HAP-1 (cell line): ENCODE data around the gene CORO7.
"Not testable (repeated sequence)": the region's sequence is repeated elsewhere in the genome, so short reads cannot be mapped to it uniquely, and the experiment has no call there.

ENCODE experiments used
- DNase-seq, 2 experiments: peaks; one replicate each; pipeline ENCODE4 v3.0.0-alpha.2; 2016 to 2020; ENCODE audit warnings: low spot score in 2 of 2
- H3K27me3 ChIP-seq: fragments of 250-450 bp; sonication (Bioruptor Pico); 2 replicates; pipeline ENCODE4 v1.5.1; 2020; ENCODE audit warnings: low read depth, mild to moderate bottlenecking, moderate library complexity
- H3K36me3 ChIP-seq: fragments of 250-450 bp; sonication (Bioruptor Pico); replicated peaks from 2 replicates; pipeline ENCODE4 v1.5.1; 2020; ENCODE audit warnings: mild to moderate bottlenecking
- H3K4me1 ChIP-seq: fragments of 250-450 bp; sonication (Bioruptor Pico); 2 replicates; pipeline ENCODE4 v1.5.1; 2020; ENCODE audit warnings: mild to moderate bottlenecking
- H3K4me3 ChIP-seq: fragments of 250-450 bp; sonication (Bioruptor Pico); 2 replicates; pipeline ENCODE4 v1.5.1; 2020; ENCODE audit warnings: mild to moderate bottlenecking, moderate library complexity
- H3K9me3 ChIP-seq: fragments of 250-450 bp; sonication (Bioruptor Pico); 2 replicates; pipeline ENCODE4 v1.5.1; 2020; ENCODE audit warnings: mild to moderate bottlenecking, moderate library complexity
- in situ Hi-C: fragments of 300-500 bp; cut with MboI; formaldehyde crosslinking; loops from 3 replicates; pipeline ENCODE4 v1.14.3; 2020; ENCODE audit warnings: low sequenced_read_pairs, inconsistent platforms, mixed read lengths

The CORO7 gene

GRCh38 chr16:4402439-4403132, 13.8 kb downstream of the CORO7 start:
- Histone ChIP-seq H3K4me1 (no peaks in the 10 kb centered on the region), H3K9me3 (no peaks in the 10 kb centered on the region), H3K27me3 (no peaks in the 10 kb centered on the region), H3K4me3 (no peak overlapping the region), H3K36me3 (peaks cover 30% of the 10 kb centered on the region)
- peak; percentile 69 to 90 for DNase-seq
- in situ Hi-C loops, result no loop called here

GRCh38 chr16:4401510-4401909, 14.9 kb downstream of the CORO7 start:
- DNase-seq, result no peak
- H3K27me3 ChIP-seq, result no peaks in the 10 kb centered on the region
- no peak overlapping the region for H3K4me3 ChIP-seq
- in situ Hi-C loops, result no loop called here
- no peaks in the 10 kb centered on the region for H3K9me3 ChIP-seq
- peaks cover 30% of the 10 kb centered on the region for H3K36me3 ChIP-seq
- H3K4me1 ChIP-seq, result no peaks in the 10 kb centered on the region

GRCh38 chr16:4401094-4401501, 15.3 kb downstream of the CORO7 start:
- no peaks in the 10 kb centered on the region for H3K27me3 ChIP-seq
- in situ Hi-C loops, result no loop called here
- H3K9me3 ChIP-seq, result no peaks in the 10 kb centered on the region
- H3K4me1 ChIP-seq, result no peaks in the 10 kb centered on the region
- H3K36me3 ChIP-seq, result peaks cover 34% of the 10 kb centered on the region
- no peak for DNase-seq
- H3K4me3 ChIP-seq, result no peak overlapping the region

GRCh38 chr16:4399001-4399730, 17.2 kb downstream of the CORO7 start:
- Histone ChIP-seq H3K9me3 (no peaks in the 10 kb centered on the region), H3K36me3 (peaks cover 26% of the 10 kb centered on the region), H3K4me1 (no peaks in the 10 kb centered on the region), H3K4me3 (no peak overlapping the region), H3K27me3 (no peaks in the 10 kb centered on the region)
- DNase-seq, result no peak
- in situ Hi-C loops, result no loop called here

- no peaks in the 10 kb centered on the region for H3K4me1 ChIP-seq
- DNase-seq, result no peak
- no peak overlapping the region for H3K4me3 ChIP-seq
- no peaks in the 10 kb centered on the region for H3K9me3 ChIP-seq
- peaks cover 12% of the 10 kb centered on the region for H3K36me3 ChIP-seq
- no peaks in the 10 kb centered on the region for H3K27me3 ChIP-seq
- in situ Hi-C loops, result no loop called here
These were observed 21.2 kb downstream of the CORO7 start for GRCh38 chr16:4395055-4395726.

- H3K27me3 ChIP-seq, H3K4me1 ChIP-seq, H3K4me3 ChIP-seq, DNase-seq, in situ Hi-C loops, H3K9me3 ChIP-seq: not testable (repeated sequence)
- peaks cover 12% of the 10 kb centered on the region for H3K36me3 ChIP-seq
These were observed 22.5 kb downstream of the CORO7 start for GRCh38 chr16:4393850-4394249.

- H3K36me3 ChIP-seq, result peaks cover 14% of the 10 kb centered on the region
- in situ Hi-C loops, result no loop called here
- H3K4me3 ChIP-seq, result no peak overlapping the region
- DNase-seq, result no peak
- no peaks in the 10 kb centered on the region for H3K27me3 ChIP-seq
- no peaks in the 10 kb centered on the region for H3K4me1 ChIP-seq
- no peaks in the 10 kb centered on the region for H3K9me3 ChIP-seq
These were observed 23.2 kb downstream of the CORO7 start for GRCh38 chr16:4393240-4393600.

GRCh38 chr16:4392382-4393239, 23.8 kb downstream of the CORO7 start:
- H3K4me3 ChIP-seq, result no peak overlapping the region
- in situ Hi-C loops, result no loop called here
- no peaks in the 10 kb centered on the region for H3K4me1 ChIP-seq
- DNase-seq, result no peak
- no peaks in the 10 kb centered on the region for H3K9me3 ChIP-seq
- H3K27me3 ChIP-seq, result no peaks in the 10 kb centered on the region
- H3K36me3 ChIP-seq, result peaks cover 14% of the 10 kb centered on the region

GRCh38 chr16:4391631-4392381, 24.6 kb downstream of the CORO7 start:
- Histone ChIP-seq H3K9me3 (no peaks in the 10 kb centered on the region), H3K36me3 (peaks cover 14% of the 10 kb centered on the region), H3K4me3 (no peak overlapping the region), H3K4me1 (no peaks in the 10 kb centered on the region), H3K27me3 (no peaks in the 10 kb centered on the region)
- no peak for DNase-seq
- in situ Hi-C loops, result no loop called here

GRCh38 chr16:4390266-4391260, 25.8 kb downstream of the CORO7 start:
- no peak for DNase-seq
- no peaks in the 10 kb centered on the region for H3K27me3 ChIP-seq
- H3K36me3 ChIP-seq, result peaks cover 9% of the 10 kb centered on the region
- no peak overlapping the region for H3K4me3 ChIP-seq
- in situ Hi-C loops, result no loop called here
- H3K4me1 ChIP-seq, result no peaks in the 10 kb centered on the region
- no peaks in the 10 kb centered on the region for H3K9me3 ChIP-seq

GRCh38 chr16:4389051-4389955, 27.1 kb downstream of the CORO7 start:
- DNase-seq, result no peak
- no peaks in the 10 kb centered on the region for H3K9me3 ChIP-seq
- in situ Hi-C loops, result no loop called here
- no peak overlapping the region for H3K4me3 ChIP-seq
- H3K4me1 ChIP-seq, result no peaks in the 10 kb centered on the region
- H3K36me3 ChIP-seq, result peaks cover 9% of the 10 kb centered on the region
- H3K27me3 ChIP-seq, result no peaks in the 10 kb centered on the region
